Lower leg skin (tissue), 3 donors: ENCODE results near the gene MOGAT3.

Experiments used
- CTCF ChIP-seq, 3 donors: fragments of 450-650 bp; IDR thresholded peaks; one replicate each; pipeline ENCODE4 v1.5.1; 2016; ENCODE audit warnings: antibody characterized with exemption in 3 of 3, mild to moderate bottlenecking in 3 of 3, moderate library complexity in 2 of 3
- POLR2A ChIP-seq, 2 donors: fragments of 450-650 bp; IDR thresholded peaks; one replicate each; pipeline ENCODE4 v1.6.1; 2016 to 2017; ENCODE audit warnings: antibody characterized with exemption in 2 of 2, mild to moderate bottlenecking in 1 of 2, moderate library complexity in 1 of 2

GRCh38 chr7:101241015-101241363 is 40.2 kb upstream of the MOGAT3 start:
- no peak for TF ChIP-seq CTCF (IDR thresholded peaks at IDR 0.05)
- TF ChIP-seq POLR2A (IDR thresholded peaks at IDR 0.05): no peak
